HG03571 (cell line): ENCODE data around the gene LPCAT3.
"Not testable (repeated sequence)": the region's sequence is repeated elsewhere in the genome, so short reads cannot be mapped to it uniquely, and the experiment has no call there.

ENCODE experiments used
- ATAC-seq: cut with Tn5 transposase; IDR thresholded peaks from one replicate; pipeline ENCODE4 v1.9.1; 2021; ENCODE audit not compliant: unreplicated experiment

The LPCAT3 gene

DNA sequence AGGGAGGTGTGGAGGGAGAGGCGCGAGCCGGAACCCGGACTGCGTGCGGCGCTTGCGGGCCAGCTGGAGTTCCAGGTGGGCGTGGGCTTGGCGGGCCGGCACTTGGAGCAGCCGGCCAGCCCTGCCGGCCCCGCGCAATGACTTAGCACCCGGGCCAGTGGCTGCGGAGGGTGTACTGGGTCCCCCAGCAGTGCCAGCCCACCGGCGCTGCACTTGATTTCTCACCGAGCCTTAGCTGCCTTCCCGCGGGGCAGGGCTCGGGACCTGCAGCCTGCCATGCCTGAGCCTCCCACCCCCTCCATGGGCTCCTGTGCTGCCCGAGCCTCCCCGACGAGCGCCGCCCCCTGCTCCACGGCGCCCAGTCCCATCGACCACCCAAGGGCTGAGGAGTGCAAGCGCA, 19.1 kb upstream of the LPCAT3 start:
- ATAC-seq, result not testable (repeated sequence)

DNA sequence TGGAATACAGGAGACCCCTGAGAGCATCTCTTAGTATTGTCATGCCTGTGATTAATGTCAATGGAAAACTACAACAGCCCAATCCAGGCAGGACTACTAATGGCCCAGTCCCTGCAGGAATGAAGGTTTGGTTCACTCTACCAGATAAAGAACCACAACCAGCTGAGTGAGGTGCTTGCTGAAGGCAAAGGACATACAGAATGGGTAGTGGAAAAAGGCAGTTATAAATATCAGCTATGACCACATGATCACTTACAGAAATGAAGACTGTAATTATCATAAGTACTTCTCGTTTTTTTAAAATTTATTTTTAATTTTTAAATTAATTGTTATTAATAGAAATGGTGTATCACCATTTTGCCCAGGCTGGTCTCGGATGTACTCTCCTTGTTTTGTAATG, 17.2 kb upstream of the LPCAT3 start:
- ATAC-seq, result no peak

- no peak for ATAC-seq
Observed at GRCh38 chr12:7034464-7034863, 16.2 kb upstream of the LPCAT3 start.

- ATAC-seq, result no peak
Observed at GRCh38 chr12:7032990-7033389, 14.7 kb upstream of the LPCAT3 start.

DNA sequence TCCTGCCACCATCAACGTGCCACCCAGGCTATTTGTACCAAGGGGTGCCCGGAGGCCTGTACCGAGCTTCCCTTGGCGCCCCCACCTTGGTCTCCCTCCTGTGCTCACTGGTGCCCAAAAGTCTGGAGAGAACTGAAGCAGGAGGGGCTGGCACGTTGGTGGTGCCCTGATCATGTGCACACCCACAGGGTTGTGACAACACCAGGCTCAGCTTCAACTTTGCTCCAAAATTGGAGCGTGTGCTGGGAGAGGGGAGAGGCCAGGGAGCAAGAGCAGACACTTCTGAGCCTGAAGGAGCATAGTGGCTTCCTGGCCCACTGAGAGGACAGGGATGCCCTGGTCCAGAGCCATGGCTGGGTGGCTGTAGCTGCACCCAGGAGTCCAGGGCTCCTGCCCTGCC, 13.0 kb upstream of the LPCAT3 start:
- no peak for ATAC-seq

- no peak for ATAC-seq
Observed at GRCh38 chr12:7026854-7027253, 8.6 kb upstream of the LPCAT3 start.

DNA sequence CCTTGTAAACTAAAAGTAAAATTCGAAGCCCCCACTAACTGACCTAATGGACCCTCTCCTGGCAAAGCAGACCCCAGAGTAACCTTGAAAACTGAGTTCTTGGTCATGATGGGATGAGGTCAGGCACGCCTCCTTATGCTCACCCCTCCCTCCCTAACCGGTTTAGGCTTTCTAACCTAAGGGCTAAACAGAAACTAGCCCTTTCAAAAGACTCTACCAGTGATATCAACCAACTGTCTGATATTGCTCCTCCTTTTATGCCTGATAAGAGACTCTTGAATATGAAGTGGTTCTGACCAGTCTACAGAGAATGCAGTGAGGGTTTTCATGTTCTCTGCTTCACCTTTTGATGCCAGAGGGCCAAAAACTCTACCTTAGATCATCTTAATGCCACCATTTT, 4.8 kb upstream of the LPCAT3 start:
- ATAC-seq, result no peak

DNA sequence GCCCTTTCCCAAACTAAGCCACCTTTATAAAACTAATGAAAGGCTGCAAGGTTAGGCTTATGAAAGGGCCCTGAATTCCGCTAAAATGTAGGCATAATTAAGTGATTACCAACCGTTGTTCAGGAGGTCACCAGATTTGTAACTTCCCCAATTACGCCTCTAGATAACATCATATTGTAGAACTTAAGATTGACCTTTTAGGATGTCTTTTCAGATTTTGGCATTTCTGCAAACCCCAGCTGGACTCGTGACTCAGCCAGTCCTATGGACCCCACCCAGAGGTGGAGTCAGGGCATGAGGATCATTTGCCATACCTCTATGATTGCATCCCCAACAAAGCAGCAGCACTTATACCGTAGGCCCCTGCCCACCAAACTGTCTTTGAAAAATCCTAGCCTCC, 3.7 kb upstream of the LPCAT3 start:
- no peak for ATAC-seq

DNA sequence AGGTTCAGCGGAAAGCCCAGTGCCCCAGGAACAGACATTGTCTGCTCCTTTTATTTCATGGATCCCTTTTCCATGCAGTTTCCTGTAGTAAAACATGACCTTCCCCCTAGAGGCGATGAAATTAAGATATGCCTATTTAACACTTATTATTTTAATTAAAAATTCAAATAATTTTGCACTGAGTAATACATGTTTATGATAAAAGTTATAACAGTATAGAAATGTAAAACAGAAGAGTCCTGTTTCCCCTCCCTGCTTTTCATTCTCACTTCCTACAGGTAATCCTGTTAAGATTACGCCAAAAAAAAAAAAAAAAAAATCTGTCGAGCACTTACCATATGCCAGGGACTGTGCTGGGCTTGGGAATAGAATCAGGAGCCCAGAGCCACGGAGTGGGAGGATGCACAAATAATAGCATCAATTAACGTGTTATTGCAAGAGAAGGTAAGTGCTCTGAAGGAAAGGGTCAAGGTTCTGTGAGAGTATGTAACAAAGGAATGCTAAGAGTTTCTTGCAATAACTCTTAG, 830 bp upstream of the LPCAT3 start:
- ATAC-seq, result no peak

- no peak for ATAC-seq
Observed at GRCh38 chr12:7017870-7018349, 366 bp downstream of the LPCAT3 start.

GRCh38 chr12:7016958-7017571, 1.2 kb downstream of the LPCAT3 start:
- no peak for ATAC-seq

DNA sequence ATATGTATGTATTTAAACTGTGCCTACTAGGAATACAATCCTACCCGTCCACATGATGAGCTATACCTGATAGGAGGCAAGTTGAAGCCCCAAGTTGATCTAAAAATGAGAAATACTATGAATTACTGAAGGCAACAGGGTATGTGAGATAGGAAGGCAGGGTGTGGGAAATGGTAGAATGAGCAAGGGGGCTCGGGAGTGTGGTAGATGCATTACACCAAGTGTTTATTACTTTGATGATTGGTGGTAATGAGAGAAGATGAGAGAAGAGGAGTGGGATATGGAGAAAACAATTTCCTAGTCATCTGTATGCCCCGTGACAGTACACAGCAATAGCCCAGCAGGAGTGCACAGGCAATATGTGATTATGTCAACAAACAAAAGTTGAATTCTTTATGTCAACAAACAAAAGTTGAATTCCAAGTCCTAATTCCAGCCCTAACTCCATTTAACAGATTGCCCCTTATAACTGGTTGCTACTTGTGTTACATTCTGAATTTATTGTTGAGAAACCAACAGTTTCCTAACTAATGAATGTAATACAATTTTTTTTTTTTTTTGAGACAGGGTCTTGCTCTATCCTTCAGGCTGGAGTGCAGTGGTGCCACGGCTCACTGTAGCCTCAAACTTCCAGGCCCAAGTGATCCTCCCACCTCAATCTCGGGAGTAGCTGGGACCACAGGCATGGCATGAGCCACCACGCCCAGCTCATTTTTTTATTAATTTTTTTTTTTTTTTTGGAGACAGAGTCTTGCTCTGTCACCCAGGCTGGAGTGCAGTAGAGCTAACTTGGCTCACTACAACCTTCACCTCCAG, 2.5 kb downstream of the LPCAT3 start:
- ATAC-seq, result no peak

DNA sequence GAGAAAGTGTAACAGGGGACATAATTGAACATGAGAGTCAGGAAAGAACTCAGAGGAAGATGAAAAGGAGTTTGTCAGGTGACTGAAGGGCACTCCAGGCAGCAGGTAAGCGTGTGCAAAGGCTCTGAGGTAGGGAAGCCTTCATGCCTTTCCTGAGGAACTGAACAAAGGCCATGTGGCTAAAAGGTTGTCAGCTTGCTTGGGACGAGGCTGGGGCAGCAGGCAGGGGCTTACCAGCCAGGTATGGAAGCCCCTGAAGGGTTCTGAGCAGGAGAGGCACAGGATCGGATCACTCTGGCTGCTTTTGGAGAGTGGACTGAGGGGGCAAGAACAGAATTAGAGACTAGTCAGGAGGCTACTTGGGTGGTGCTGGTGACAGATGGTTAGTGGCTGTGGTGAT, 5.2 kb downstream of the LPCAT3 start:
- no peak for ATAC-seq

GRCh38 chr12:7012024-7012607, 6.2 kb downstream of the LPCAT3 start:
- ATAC-seq, result no peak

DNA sequence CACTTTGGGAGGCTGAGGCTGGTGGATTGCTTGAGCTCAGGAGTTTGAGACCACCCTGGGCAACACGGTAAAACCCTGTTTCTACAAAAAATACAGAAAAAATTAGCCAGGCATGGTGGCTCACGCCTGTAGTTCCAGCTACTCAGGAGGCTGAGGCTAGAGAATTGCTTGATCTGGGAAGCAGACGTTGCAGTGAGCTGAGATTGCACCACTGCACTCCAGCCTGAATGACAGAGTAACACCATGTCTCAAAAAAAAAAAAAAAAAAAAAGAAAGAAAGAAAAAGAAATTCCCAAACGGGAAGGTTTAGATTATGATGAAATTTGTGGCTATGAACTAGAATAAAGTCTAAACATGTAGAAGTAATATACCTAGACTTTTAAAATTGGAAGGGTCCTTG, 6.9 kb downstream of the LPCAT3 start:
- not testable (repeated sequence) for ATAC-seq

DNA sequence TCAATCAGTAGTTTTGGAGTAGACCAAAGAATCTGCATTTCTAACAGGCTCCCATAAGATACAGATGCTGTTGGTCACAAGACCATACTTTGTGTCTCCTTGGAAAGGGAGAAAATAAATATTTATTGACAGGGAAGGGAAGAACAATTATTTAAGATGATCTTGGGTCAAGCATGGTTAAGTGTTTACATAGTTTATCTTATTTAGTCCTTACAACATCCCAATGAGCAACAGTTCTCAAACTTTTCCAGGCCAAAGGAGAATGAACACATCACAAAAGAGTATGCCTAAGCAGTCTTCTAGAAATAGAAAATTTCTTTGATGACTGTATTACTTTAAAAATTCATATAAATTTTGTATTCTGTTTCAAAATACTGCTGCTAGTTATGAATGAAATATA, 8.8 kb downstream of the LPCAT3 start:
- ATAC-seq, result no peak

- no peak for ATAC-seq
Observed at GRCh38 chr12:7008864-7009263, 9.4 kb downstream of the LPCAT3 start.

DNA sequence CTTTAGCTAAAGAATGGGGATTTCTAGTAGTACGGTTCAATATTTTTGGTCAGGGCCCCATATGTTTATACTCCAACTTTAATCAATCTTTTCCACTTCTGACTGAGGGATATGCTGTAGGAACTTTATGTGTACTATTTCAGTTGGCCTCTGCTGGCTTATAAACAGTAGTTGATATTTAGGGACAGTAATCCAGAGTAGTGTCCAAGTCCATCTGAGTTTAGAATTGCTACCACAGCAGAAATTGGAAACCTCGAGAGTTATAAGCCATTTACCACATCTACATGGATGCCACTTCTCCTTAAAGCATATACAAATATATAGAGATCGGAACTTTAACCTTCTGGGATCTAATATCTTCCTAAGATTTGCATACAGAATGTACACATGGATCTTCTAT, 11.6 kb downstream of the LPCAT3 start:
- ATAC-seq, result no peak

DNA sequence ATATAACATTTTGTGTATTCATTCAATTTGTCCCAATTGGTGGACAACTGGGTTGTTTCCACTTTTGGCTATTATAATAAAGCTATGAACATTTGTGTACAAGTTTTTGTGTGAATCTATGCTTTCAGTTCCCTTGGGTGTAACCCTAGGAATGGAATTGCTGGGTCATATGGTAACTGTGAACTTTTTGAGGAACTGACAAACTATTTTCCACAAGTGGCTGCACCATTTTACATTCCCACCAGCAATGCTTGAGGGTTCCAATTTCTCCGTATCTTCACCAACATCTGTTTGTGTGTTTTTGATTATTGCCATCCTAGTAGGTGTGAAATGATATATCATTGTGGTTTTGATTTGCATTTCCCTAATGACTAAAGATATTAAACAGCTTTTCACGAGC, 13.0 kb downstream of the LPCAT3 start:
- ATAC-seq, result no peak

DNA sequence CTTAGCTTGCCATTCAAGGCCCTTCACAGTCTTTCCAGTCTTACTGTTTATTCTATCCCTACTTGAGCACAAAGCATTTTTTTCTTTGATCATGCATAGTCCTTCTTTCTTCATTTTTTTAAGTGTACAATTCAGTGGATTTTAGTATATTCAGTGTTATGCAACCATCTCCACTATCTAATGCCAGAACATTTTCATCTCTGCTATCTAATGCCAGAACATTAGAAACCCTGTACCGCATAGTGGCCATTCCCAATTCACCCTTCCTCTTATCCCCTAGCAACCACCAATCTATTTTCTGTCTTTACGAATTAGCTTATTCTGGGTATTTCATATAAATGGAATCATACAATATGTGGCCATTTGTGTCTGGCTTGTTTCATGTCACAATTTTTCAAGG, 13.4 kb downstream of the LPCAT3 start:
- ATAC-seq, result no peak

- no peak for ATAC-seq
Observed at GRCh38 chr12:7004287-7004803, 13.9 kb downstream of the LPCAT3 start.
